Measurements from ENCODE around the gene TMEM41B. TPM values are rescaled to one million over a fixed set of nuclear protein-coding genes. Genes with fewer than 3 reads are reported as not detected.

The TMEM41B gene
- total and polyA plus RNA-seq, 4 donors: 11.8 to 52.0 (median 23.3) TPM

DNA sequence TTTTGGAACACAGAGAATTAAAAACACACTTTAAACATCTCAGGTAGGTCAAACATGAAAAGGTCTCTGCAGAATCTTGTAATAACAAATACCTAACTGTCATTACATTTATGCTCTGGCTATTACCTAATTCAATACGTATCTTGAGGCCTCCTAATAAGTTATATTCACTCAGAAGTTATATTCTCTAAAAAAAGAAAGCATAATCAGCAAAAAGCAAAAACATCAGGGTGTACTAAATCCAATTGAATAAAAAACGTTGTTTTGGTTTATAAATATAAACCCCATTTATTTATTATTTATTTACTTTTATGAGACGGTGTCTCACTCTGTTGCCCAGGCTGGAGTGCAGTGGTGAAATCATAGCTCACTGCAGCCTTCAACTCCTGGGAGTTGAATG is 10.2 kb downstream of the TMEM41B start:
- Histone ChIP-seq H3K4me3 (ENCODE audit: low read depth in 1 of 3, low read length in 3 of 3) (no peak overlapping the region), H3K27ac (ENCODE audit: low read depth in 1 of 2, low read length in 2 of 2) (no peak overlapping the region), H3K4me1 (ENCODE audit: control insufficient read depth in 4 of 4, insufficient read depth in 4 of 4, low read length in 3 of 4) (peaks cover 0 to 2% (median 0%) of the 10 kb centered on the region in 4 donors), H3K9ac (ENCODE audit: low read depth in 1 of 2, low read length in 2 of 2) (no peak overlapping the region), H3K9me3 (ENCODE audit: control insufficient read depth in 4 of 4, low read length in 3 of 4) (no peaks in the 10 kb centered on the region), H3K27me3 (ENCODE audit: control insufficient read depth in 4 of 4, insufficient read depth in 4 of 4, low read length in 3 of 4) (no peaks in the 10 kb centered on the region), H3K36me3 (ENCODE audit: control insufficient read depth in 4 of 4, insufficient read depth in 3 of 4, low read depth in 1 of 4, low read length in 3 of 4) (peaks cover 0 to 3% (median 0%) of the 10 kb centered on the region in 4 donors)
- no peak for TF ChIP-seq EGR1 (IDR thresholded peaks at IDR 0.05; ENCODE audit: low read depth in 2 of 2)
- TF ChIP-seq, protein P1, sequence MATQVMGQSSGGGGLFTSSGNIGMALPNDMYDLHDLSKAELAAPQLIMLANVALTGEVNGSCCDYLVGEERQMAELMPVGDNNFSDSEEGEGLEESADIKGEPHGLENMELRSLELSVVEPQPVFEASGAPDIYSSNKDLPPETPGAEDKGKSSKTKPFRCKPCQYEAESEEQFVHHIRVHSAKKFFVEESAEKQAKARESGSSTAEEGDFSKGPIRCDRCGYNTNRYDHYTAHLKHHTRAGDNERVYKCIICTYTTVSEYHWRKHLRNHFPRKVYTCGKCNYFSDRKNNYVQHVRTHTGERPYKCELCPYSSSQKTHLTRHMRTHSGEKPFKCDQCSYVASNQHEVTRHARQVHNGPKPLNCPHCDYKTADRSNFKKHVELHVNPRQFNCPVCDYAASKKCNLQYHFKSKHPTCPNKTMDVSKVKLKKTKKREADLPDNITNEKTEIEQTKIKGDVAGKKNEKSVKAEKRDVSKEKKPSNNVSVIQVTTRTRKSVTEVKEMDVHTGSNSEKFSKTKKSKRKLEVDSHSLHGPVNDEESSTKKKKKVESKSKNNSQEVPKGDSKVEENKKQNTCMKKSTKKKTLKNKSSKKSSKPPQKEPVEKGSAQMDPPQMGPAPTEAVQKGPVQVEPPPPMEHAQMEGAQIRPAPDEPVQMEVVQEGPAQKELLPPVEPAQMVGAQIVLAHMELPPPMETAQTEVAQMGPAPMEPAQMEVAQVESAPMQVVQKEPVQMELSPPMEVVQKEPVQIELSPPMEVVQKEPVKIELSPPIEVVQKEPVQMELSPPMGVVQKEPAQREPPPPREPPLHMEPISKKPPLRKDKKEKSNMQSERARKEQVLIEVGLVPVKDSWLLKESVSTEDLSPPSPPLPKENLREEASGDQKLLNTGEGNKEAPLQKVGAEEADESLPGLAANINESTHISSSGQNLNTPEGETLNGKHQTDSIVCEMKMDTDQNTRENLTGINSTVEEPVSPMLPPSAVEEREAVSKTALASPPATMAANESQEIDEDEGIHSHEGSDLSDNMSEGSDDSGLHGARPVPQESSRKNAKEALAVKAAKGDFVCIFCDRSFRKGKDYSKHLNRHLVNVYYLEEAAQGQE (IDR thresholded peaks at IDR 0.05): no peak
- TF ChIP-seq, protein P2, sequence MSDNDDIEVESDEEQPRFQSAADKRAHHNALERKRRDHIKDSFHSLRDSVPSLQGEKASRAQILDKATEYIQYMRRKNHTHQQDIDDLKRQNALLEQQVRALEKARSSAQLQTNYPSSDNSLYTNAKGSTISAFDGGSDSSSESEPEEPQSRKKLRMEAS (IDR thresholded peaks at IDR 0.05): no peak
- TF ChIP-seq NR2F2 (IDR thresholded peaks at IDR 0.05): no peak
- no peak for TF ChIP-seq RXRA (IDR thresholded peaks at IDR 0.05)
- TF ChIP-seq TAF1 (conservative IDR thresholded peaks at IDR 0.05): no peak
- no peak for TF ChIP-seq FOXA1 (IDR thresholded peaks at IDR 0.05)
- no peak for TF ChIP-seq FOXA2 (IDR thresholded peaks at IDR 0.05)
- TF ChIP-seq ATF3 (IDR thresholded peaks at IDR 0.05): no peak
- no peak for TF ChIP-seq YY1 (IDR thresholded peaks at IDR 0.05)
- no peak for TF ChIP-seq GABPA (IDR thresholded peaks at IDR 0.05 in 1 of 2, conservative IDR thresholded peaks at IDR 0.05 in 1 of 2)
- DNase-seq (ENCODE audit: low spot score): no peak
- 86% methylated on average over 3 of the region's 3 CpGs for WGBS

- peaks cover 0 to 1% (median 0%) of the 10 kb centered on the region in 4 donors for H3K4me1 ChIP-seq (ENCODE audit: control insufficient read depth in 4 of 4, insufficient read depth in 4 of 4, low read length in 3 of 4)
- peaks cover 0 to 5% (median 1%) of the 10 kb centered on the region in 4 donors for H3K36me3 ChIP-seq (ENCODE audit: control insufficient read depth in 4 of 4, insufficient read depth in 3 of 4, low read depth in 1 of 4, low read length in 3 of 4)
- WGBS: 92% methylated on average over 3 of the region's 3 CpGs
- H3K9ac ChIP-seq (ENCODE audit: low read depth in 1 of 2, low read length in 2 of 2): no peak overlapping the region
- no peak overlapping the region for H3K27ac ChIP-seq (ENCODE audit: low read depth in 1 of 2, low read length in 2 of 2)
- H3K9me3 ChIP-seq (ENCODE audit: control insufficient read depth in 4 of 4, low read length in 3 of 4): no peaks in the 10 kb centered on the region
- no peak for DNase-seq (ENCODE audit: low spot score)
- no peak overlapping the region for H3K4me3 ChIP-seq (ENCODE audit: low read depth in 1 of 3, low read length in 3 of 3)
- TF ChIP-seq TAF1 (conservative IDR thresholded peaks at IDR 0.05): no peak
- TF ChIP-seq, protein P3, sequence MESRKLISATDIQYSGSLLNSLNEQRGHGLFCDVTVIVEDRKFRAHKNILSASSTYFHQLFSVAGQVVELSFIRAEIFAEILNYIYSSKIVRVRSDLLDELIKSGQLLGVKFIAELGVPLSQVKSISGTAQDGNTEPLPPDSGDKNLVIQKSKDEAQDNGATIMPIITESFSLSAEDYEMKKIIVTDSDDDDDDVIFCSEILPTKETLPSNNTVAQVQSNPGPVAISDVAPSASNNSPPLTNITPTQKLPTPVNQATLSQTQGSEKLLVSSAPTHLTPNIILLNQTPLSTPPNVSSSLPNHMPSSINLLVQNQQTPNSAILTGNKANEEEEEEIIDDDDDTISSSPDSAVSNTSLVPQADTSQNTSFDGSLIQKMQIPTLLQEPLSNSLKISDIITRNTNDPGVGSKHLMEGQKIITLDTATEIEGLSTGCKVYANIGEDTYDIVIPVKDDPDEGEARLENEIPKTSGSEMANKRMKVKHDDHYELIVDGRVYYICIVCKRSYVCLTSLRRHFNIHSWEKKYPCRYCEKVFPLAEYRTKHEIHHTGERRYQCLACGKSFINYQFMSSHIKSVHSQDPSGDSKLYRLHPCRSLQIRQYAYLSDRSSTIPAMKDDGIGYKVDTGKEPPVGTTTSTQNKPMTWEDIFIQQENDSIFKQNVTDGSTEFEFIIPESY (IDR thresholded peaks at IDR 0.05): no peak
- TF ChIP-seq, protein P2 (IDR thresholded peaks at IDR 0.05): no peak
- TF ChIP-seq GABPA (IDR thresholded peaks at IDR 0.05 in 1 of 2, conservative IDR thresholded peaks at IDR 0.05 in 1 of 2): no peak
- TF ChIP-seq YY1 (IDR thresholded peaks at IDR 0.05): no peak
- no peak for TF ChIP-seq EGR1 (IDR thresholded peaks at IDR 0.05; ENCODE audit: low read depth in 2 of 2)
- TF ChIP-seq, protein P1 (IDR thresholded peaks at IDR 0.05): no peak
- TF ChIP-seq ATF3 (IDR thresholded peaks at IDR 0.05): no peak
- no peak for TF ChIP-seq FOXA2 (IDR thresholded peaks at IDR 0.05)
- TF ChIP-seq RAD21 (IDR thresholded peaks at IDR 0.05): no peak
- TF ChIP-seq HNF4A (conservative IDR thresholded peaks at IDR 0.05): no peak
- no peak for TF ChIP-seq FOXA1 (IDR thresholded peaks at IDR 0.05)
- TF ChIP-seq NR2F2 (IDR thresholded peaks at IDR 0.05): no peak
- TF ChIP-seq JUND (IDR thresholded peaks at IDR 0.05): no peak
- TF ChIP-seq SP1 (IDR thresholded peaks at IDR 0.05): no peak
- TF ChIP-seq HNF4G (IDR thresholded peaks at IDR 0.05): no peak
- TF ChIP-seq, protein P4, sequence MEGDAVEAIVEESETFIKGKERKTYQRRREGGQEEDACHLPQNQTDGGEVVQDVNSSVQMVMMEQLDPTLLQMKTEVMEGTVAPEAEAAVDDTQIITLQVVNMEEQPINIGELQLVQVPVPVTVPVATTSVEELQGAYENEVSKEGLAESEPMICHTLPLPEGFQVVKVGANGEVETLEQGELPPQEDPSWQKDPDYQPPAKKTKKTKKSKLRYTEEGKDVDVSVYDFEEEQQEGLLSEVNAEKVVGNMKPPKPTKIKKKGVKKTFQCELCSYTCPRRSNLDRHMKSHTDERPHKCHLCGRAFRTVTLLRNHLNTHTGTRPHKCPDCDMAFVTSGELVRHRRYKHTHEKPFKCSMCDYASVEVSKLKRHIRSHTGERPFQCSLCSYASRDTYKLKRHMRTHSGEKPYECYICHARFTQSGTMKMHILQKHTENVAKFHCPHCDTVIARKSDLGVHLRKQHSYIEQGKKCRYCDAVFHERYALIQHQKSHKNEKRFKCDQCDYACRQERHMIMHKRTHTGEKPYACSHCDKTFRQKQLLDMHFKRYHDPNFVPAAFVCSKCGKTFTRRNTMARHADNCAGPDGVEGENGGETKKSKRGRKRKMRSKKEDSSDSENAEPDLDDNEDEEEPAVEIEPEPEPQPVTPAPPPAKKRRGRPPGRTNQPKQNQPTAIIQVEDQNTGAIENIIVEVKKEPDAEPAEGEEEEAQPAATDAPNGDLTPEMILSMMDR (IDR thresholded peaks at IDR 0.05; ENCODE audit: low read depth, low read length, missing input control): no peak
- TF ChIP-seq RXRA (IDR thresholded peaks at IDR 0.05): no peak
- H3K27me3 ChIP-seq (ENCODE audit: control insufficient read depth in 4 of 4, insufficient read depth in 4 of 4, low read length in 3 of 4): no peaks in the 10 kb centered on the region
Measured at GRCh38 chr11:9302448-9302847, 11.9 kb downstream of the TMEM41B start.

All from liver (tissue), 9 donors.